ENCODE results near the gene HAS3.

DNA sequence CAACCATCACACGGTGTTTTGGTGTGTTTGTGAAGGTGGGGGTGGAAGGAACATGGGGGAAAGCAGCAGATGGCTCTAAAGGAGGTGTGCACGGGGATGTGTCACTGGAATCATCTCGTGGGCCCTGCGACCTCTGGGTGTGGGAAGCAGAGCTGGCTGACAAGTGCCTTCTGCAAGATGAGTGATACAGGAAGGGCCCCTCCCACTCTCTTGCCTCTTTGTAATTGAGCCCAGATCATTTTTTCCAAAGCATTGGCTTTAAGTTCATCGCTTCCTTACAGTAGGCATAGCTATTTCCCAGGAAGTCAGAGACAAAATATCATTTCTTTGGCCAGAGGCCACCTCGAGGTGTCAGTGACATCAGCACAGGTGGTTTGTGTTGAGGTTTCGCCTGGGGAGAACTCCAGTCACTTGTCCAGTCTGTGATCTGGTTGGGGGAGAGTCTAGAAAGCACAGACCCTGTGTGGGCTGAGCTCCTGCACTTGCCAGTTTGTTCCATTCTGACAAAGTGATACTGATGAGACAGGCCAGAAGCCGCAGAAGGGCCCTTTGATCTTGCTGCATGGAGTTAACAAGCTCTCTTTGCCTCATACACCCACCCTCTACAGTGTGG is 60.9 kb downstream of the HAS3 start:
- TF ChIP-seq EP300 (IDR thresholded peaks at IDR 0.05) = no peak
- no peak for TF ChIP-seq POLR2A (IDR thresholded peaks at IDR 0.05)
- TF ChIP-seq, protein P1, sequence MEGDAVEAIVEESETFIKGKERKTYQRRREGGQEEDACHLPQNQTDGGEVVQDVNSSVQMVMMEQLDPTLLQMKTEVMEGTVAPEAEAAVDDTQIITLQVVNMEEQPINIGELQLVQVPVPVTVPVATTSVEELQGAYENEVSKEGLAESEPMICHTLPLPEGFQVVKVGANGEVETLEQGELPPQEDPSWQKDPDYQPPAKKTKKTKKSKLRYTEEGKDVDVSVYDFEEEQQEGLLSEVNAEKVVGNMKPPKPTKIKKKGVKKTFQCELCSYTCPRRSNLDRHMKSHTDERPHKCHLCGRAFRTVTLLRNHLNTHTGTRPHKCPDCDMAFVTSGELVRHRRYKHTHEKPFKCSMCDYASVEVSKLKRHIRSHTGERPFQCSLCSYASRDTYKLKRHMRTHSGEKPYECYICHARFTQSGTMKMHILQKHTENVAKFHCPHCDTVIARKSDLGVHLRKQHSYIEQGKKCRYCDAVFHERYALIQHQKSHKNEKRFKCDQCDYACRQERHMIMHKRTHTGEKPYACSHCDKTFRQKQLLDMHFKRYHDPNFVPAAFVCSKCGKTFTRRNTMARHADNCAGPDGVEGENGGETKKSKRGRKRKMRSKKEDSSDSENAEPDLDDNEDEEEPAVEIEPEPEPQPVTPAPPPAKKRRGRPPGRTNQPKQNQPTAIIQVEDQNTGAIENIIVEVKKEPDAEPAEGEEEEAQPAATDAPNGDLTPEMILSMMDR (IDR thresholded peaks at IDR 0.05) = no peak
